Measurements from ENCODE around the gene BBS10.
"Not testable (repeated sequence)": the region's sequence is repeated elsewhere in the genome, so short reads cannot be mapped to it uniquely, and the experiment has no call there.

Gene BBS10

GRCh38 chr12:76348079-76348901 is at the start of gene BBS10:
Gene BBS10, minus strand, starts transcription at chr12:76348415. Its CDS starts 57 bp downstream, at chr12:76348358.
- DNase-seq (ENCODE audit: low read depth): peak; percentile 82

DNA sequence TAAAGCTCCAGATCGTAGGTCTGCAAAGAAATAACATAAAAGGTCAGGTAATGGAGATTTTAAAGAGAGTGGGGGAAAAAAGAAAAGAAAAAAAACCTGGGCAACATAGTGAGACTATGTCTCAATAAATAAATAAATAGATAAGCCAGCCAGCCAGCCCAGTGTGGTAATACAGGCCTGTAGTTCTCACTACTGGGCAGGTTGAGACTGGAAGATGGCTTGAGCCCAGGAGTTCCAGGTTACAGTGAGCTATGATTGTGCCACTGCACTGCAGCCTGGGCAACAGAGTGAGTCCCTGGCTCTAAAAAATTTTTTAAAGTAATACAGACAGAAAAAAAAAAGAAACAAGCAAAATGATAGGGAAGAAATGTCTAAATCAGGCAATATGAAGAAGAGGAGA is 43.2 kb upstream of the BBS10 start:
- DNase-seq (ENCODE audit: low read depth): no peak

GRCh38 chr12:76387614-76388013 is 39.4 kb upstream of the BBS10 start:
- no peak for DNase-seq (ENCODE audit: low read depth)

DNA sequence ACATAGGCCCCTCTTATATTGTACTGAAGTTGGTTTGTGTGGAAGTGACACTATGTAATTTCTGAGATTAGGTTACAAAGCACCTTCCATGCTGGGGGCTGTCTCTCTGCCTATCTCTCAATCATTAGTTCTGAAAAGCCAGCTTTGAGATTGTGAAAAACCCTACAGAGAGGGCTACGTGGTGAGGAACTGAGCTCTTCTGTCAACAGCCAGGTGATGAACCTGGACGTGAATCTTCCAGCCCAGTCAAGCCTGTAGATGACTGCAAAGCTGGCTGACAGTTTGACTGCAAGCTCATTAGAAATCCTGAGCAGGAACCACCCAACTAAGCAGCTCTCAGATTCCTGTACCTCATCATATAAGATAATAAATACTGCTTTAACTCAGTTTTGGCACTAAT is 36.3 kb upstream of the BBS10 start:
- DNase-seq (ENCODE audit: low read depth): no peak

- no peak for DNase-seq (ENCODE audit: low read depth)
Measured at GRCh38 chr12:76383988-76384387, 35.8 kb upstream of the BBS10 start.

GRCh38 chr12:76379261-76379660 is 31.0 kb upstream of the BBS10 start:
- DNase-seq (ENCODE audit: low read depth): no peak

GRCh38 chr12:76376876-76377275 is 28.7 kb upstream of the BBS10 start:
- DNase-seq (ENCODE audit: low read depth): not testable (repeated sequence)

- DNase-seq (ENCODE audit: low read depth): no peak
Measured at GRCh38 chr12:76375939-76376338, 27.7 kb upstream of the BBS10 start.

DNA sequence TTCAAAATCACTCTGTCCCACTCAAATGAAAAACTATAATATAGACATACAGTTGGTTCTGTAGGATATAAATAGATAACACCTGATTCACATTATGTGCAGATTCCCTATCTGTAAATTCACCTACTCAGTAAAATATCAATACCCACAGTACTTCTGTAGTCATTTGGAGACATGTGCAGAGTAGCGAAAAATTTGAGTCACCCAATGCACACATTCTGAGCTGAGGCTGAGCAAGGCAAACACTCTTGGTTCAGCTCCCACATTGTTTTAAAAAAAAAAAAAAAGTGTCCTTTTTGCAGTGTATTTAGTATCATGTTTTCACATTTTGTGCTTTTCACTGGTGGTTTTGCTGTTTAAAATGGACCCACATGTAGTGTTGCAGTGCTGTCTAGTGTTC is 27.3 kb upstream of the BBS10 start:
- DNase-seq (ENCODE audit: low read depth): no peak

- DNase-seq (ENCODE audit: low read depth): no peak
Measured at GRCh38 chr12:76374386-76375020, 26.3 kb upstream of the BBS10 start.

GRCh38 chr12:76368230-76368629 is 20.0 kb upstream of the BBS10 start:
- DNase-seq (ENCODE audit: low read depth): no peak

- DNase-seq (ENCODE audit: low read depth): no peak
Measured at GRCh38 chr12:76366163-76366562, 17.9 kb upstream of the BBS10 start.

DNA sequence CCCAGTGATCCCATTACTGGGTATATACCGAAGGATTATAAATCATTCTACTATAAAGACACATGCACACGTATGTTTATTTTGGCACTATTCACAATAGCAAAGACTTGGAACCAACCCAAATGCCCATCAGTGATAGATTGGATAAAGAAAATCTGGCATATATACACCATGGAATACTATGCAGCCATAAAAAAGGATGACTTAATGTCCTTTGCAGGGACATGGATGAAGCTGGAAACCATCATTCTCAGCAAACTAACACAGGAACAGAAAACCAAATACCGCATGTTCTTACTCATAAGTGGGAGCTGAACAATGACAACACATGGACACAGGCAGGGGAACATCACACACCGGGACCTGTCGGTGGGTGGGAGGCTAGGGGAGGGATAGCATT is 15.9 kb upstream of the BBS10 start:
- DNase-seq (ENCODE audit: low read depth): not testable (repeated sequence)

GRCh38 chr12:76360316-76360715 is 12.1 kb upstream of the BBS10 start:
- DNase-seq (ENCODE audit: low read depth): no peak

GRCh38 chr12:76356071-76356470 is 7.9 kb upstream of the BBS10 start:
- DNase-seq (ENCODE audit: low read depth): no peak

DNA sequence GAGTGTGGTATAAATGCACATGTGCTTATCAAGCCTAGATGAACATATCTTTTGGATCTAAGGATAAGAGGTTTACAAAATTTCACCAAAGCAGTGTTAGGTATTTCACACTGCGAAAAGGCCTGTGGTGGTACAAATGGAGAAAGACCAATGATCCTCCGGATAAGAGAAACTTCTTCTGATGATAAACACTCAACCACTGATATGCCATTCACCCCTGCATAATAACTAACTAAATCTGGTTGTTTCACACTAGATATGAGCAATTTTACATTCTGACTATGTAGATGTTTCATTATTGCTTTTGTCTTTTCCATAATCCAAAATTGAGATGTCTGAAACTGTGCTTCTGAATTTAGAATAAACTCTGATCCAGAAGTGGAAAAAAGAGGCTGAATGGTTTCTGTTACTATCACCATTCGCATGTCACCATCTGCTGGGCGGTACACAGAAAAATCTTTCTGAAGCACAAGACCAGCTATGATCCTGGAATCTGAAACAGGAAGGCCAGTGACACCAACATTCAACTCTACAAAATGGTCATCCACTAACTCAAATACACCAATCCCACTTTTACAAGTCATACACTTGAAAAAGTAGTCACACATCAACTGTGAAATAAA is 1.3 kb downstream of the BBS10 start:
- DNase-seq (ENCODE audit: low read depth): peak; percentile 68

DNA sequence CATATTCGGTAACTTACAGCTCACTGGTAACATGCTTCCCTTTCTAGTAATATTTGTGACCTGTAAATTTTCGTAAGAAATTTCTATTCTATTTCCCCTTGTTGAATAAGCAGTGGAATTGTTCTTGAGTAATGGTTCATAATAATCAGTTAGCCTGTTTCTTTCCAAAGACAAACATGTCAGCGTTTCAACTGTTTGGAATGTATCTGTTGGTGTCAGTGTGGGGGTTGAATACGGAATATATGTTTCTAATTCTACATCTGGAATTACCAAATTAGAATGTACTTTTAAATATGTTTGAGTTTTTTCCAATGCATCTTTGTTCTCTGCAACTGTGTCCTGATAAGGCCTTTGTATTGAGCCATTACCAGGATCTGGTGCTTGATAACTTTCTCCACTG is 2.0 kb downstream of the BBS10 start:
- DNase-seq (ENCODE audit: low read depth): peak; percentile 12

- DNase-seq (ENCODE audit: low read depth): no peak
Measured at GRCh38 chr12:76345569-76345968, 2.6 kb downstream of the BBS10 start.

DNA sequence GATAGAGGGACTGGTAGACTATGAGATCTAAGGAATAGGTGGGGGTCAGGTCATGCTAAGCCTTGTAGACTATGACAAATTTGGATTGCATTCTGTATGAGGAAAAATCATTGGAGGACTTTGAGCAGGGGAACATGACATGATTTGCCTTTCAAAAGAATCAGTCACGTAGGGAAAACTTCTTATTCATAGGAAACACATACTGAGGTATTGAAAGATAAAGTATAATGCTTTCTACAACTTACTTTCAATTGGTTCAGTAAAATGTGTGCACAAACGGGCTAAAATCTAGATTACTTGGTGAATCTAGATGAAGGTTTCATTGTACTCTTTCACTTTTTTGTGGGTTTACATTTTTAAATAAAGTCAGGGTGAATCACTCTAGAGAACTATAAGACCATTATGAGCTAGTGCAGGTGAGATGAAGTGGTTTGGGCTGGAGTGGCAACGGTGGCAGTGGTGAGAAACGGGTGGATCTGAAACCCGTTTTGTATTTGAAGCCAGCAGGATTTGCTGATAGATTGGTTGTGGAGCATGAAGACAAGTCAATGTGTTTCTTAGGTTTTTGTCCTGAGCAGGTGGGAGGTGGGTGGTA is 6.7 kb downstream of the BBS10 start:
- no peak for DNase-seq (ENCODE audit: low read depth)

DNA sequence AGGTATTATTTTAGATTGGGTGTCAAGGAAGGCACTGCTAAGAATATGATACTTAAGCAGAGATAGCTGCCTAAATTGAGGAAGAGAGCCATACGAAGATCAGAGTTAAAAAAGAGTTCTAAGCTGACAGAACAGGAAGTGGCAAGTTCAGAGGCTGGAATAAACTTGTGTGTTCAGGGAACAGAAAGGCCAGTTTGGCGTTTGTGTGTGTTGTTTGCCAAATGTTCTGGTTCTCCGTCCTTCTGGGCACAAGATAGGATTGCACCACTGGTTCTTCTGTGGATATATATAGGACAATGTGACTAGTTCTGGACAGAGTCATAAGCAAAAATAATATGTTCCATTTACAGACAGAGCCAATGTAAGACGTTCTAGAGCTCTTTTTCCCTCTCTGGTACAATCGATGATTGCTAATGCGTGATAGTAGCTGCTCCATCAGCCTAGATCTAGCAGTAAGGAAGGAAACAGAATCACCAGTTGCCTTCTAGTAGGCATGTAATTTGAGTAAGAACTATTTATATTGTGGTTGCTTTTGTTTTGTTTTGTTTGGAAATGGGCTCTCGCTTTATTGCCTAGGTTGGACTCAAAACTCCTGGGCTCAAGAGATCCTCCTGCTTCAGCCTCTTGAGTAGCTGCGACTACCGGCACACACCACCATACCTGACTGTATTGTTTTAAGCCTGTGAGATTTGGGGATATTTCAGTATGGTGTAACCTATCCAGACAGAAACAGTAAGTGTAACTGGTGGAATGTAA is 7.4 kb downstream of the BBS10 start:
- no peak for DNase-seq (ENCODE audit: low read depth)

DNA sequence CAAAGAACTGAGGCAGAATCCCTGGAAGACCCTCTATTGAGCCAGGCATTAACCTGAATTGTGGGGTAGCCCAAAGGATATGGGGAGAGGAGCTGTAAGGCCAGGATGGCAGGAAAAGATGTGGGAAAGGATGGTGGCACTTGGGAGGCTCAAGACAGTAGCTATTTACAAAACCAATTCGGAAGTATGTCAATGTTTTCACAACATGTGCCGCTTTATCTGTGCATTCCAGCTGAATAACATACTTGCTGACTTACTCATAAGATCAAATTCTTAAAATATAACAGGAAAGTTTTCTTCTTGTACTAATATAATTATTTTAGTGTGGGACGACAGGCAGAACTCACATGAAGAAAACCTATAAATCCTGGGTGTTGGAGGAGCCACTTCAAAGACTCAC is 10.6 kb downstream of the BBS10 start:
- no peak for DNase-seq (ENCODE audit: low read depth)

DNA sequence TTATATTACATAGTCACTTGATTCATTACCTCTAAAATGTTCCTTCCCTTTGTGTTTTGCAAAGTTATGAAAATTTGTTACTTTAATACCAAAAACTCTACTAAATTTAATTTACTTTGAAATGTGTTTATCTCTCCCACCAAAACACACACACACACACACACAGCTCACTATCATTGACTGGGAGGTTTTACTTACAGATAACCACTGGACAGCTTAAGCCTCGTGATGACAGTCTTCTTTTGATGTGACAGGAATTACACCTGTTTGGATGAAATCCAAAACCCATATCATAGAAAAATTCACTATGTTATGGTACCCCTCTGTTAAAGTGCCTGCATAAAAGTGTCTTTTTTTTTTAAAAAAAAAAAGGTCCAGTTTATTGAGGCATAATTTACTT is 15.6 kb downstream of the BBS10 start:
- DNase-seq (ENCODE audit: low read depth): no peak

Measured in fibroblast of the conjunctiva (primary cell).